IPS DF 19.7 (cell line): Measurements from ENCODE around the gene NKAIN4.

Source experiments
- DNase-seq: peaks from one replicate; pipeline ENCODE4 v3.0.0-alpha.2; 2013; ENCODE audit warnings: low read depth, low spot score

Gene NKAIN4

DNA sequence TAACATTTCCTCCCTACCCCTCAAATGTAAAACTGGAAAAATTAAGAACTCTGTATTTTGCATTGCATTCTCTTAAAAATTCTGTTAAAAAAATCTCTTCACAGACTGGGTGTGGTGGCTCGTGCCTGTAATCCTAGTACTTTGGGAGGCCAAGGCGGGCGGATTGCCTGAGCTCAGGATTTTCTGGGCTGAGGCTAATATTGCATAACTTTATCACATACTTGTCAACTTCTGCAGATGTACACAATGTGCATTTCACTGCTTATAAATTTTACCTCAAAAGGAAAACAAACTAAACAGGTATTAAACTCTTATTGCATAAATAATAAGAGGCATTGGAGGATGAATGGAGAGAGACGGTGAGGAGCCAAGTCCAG is 59.5 kb downstream of the NKAIN4 start:
- no peak for DNase-seq

DNA sequence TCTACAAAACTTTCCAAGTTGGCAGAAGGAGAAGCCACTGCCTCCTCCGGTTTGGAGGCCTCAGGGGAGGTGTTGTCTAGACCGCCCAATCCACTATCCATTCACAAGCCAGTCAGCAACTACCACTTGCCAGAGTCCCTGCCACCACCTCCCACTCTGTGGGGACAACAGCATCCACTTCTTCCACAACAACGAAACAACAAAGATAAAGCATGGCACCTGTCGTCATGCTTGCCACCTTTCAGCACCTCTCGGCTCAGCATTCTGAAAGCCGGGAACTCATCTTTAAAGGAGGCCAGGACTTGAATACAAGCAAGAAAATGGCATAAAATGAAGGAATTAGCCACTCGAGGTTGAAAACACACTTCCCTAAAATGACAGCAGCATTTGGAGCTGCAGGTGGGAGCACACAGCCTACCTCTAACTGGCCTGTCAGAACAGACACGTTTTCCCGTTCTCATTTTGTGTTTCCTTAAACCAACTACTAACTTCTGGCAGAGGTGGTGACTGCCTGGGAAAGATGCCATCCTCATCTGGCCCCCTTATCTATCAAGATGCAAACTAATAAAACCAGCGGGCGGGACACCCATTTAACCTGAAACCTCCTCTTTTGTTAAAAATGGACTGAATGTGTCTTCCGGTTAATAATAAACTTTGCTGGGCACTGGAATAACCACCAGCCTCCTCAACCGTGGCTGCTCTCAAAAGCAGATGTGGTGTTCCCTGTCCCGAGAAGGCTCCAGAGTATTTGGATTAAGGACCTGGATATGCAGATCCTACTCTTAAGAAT is 60.1 kb downstream of the NKAIN4 start:
- no peak for DNase-seq

- DNase-seq = no peak
Measured at GRCh38 chr20:63192721-63193120, 61.5 kb downstream of the NKAIN4 start.

GRCh38 chr20:63191400-63191799 is 62.9 kb downstream of the NKAIN4 start:
- DNase-seq = no peak

- no peak for DNase-seq
Measured at GRCh38 chr20:63190828-63191227, 63.4 kb downstream of the NKAIN4 start.
